Breast epithelium (tissue), 4 donors: Measurements from ENCODE around the gene KCNIP4. TPM values are rescaled to one million over a fixed set of nuclear protein-coding genes. Genes with fewer than 3 reads are reported as not detected.

Experiments
- DNase-seq, 2 donors: peaks; one replicate each; pipeline ENCODE4 v3.0.0-alpha.2; 2019; ENCODE audit warnings: low spot score in 2 of 2
- H3K27ac ChIP-seq, 2 donors: fragments of 200-600 bp; sonication (generic) in 1 of 2; one replicate each; pipeline ENCODE4 v1.5.1; 2016 to 2019; ENCODE audit warnings: mild to moderate bottlenecking in 1 of 2
- H3K27me3 ChIP-seq, 2 donors: fragments of 200-600 bp; sonication (generic) in 1 of 2; one replicate each; pipeline versions ENCODE4 v1.5.1 to v1.6.0; 2017 to 2019; ENCODE audit warnings: control low read depth in 1 of 2, mild to moderate bottlenecking in 1 of 2
- H3K36me3 ChIP-seq: fragments of 200-600 bp; one replicate; pipeline ENCODE4 v1.5.1; 2019
- H3K4me1 ChIP-seq, 2 donors: fragments of 200-600 bp; sonication (generic); one replicate each; pipeline ENCODE4 v1.5.1; 2016 to 2019; ENCODE audit warnings: control low read depth in 1 of 2
- H3K4me3 ChIP-seq, 3 donors: fragments of 200-600 bp; sonication (generic); 1 replicate in 2 of 3; 2 replicates in 1 of 3; pipeline ENCODE4 v1.5.1; 2016 to 2019; ENCODE audit warnings: mild to moderate bottlenecking in 3 of 3, moderate library complexity in 2 of 3
- H3K9me3 ChIP-seq, 2 donors: fragments of 200-600 bp; sonication (generic) in 1 of 2; one replicate each; pipeline ENCODE4 v1.5.1; 2016 to 2019; ENCODE audit warnings: control low read depth in 1 of 2
- POLR2A ChIP-seq: fragments of 450-650 bp; IDR thresholded peaks from one replicate; pipeline ENCODE4 v1.6.1; 2016; ENCODE audit warnings: antibody characterized with exemption, mild to moderate bottlenecking, moderate library complexity
- POLR2AphosphoS5 ChIP-seq, 3 donors: sonication (generic); formaldehyde crosslinking; IDR thresholded peaks; one replicate each; pipeline ENCODE4 v1.6.1; 2017; ENCODE audit warnings: antibody characterized with exemption in 3 of 3
- intact Hi-C: fragments of 100-400 bp; cut with DNase I; formaldehyde crosslinking; loops from one replicate; pipeline ENCODE4 v1.15.1; 2023; ENCODE audit warnings: low total_unique reads
- total RNA-seq, 3 donors: library from RNA; depleted of rRNA; stranded (reverse); fragments of >200 nt; gene quantifications; one replicate each; pipeline ENCODE4 v1.1.0, GENCODE V29; 2016
- TF ChIP-seq, protein P1 (sequence below), 3 donors: fragments of 450-650 bp; IDR thresholded peaks; one replicate each; pipeline ENCODE4 v1.5.1; 2016 to 2017; ENCODE audit warnings: antibody characterized with exemption in 3 of 3, mild to moderate bottlenecking in 3 of 3, moderate library complexity in 3 of 3

Gene KCNIP4
- total RNA-seq, 3 donors from 2014 or later = 0.44 to 0.66 TPM; not detected in 1

DNA sequence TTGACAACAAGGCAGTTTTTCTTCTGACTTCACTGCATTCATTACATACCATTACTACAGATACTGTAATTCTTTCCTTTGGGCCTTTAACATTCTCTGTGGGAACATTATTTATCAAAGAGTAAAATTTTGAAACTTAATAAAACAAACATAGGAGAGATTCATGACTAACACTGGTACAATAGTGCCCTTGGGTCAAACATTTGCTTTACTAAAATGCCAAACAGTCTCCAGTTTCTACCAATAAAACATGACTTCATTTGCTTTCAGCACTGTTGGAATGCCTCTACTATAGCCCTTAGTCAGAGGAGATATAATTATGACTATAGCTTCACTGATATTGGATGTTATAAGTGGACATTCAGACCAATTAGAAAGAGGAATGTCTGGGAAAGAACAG lies 766.9 kb downstream of the KCNIP4 start:
- no peaks in the 10 kb centered on the region for H3K36me3 ChIP-seq
- H3K9me3 ChIP-seq = no peaks in the 10 kb centered on the region
- H3K27ac ChIP-seq = no peak overlapping the region
- H3K4me1 ChIP-seq = no peaks in the 10 kb centered on the region
- intact Hi-C loops = no loop called here
- TF ChIP-seq POLR2AphosphoS5 (IDR thresholded peaks at IDR 0.05) (no peak), POLR2A (no peak)
- TF ChIP-seq, protein P1, sequence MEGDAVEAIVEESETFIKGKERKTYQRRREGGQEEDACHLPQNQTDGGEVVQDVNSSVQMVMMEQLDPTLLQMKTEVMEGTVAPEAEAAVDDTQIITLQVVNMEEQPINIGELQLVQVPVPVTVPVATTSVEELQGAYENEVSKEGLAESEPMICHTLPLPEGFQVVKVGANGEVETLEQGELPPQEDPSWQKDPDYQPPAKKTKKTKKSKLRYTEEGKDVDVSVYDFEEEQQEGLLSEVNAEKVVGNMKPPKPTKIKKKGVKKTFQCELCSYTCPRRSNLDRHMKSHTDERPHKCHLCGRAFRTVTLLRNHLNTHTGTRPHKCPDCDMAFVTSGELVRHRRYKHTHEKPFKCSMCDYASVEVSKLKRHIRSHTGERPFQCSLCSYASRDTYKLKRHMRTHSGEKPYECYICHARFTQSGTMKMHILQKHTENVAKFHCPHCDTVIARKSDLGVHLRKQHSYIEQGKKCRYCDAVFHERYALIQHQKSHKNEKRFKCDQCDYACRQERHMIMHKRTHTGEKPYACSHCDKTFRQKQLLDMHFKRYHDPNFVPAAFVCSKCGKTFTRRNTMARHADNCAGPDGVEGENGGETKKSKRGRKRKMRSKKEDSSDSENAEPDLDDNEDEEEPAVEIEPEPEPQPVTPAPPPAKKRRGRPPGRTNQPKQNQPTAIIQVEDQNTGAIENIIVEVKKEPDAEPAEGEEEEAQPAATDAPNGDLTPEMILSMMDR (IDR thresholded peaks at IDR 0.05) = no peak
- H3K4me3 ChIP-seq = no peak overlapping the region
- no peaks in the 10 kb centered on the region for H3K27me3 ChIP-seq
- DNase-seq = no peak

DNA sequence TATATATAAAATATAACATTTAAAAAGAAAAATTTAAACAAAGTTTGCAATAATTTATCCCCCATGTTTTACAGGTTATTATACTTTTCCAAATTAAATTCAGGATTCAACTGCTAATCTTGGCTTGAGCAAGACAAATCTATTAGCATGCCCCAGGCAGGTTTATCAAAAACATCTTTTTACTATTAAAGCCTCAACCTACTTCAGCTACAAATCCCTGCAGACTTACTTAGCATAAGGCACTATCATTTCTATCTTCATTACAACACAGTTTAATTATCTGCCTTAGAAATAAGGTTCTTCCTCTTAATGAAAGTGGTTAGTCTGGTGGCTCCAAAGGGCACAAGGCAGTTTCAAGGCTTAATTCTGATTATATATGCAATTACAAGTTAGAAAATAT lies 770.7 kb downstream of the KCNIP4 start:
- TF ChIP-seq POLR2A (no peak), POLR2AphosphoS5 (IDR thresholded peaks at IDR 0.05) (no peak)
- TF ChIP-seq, protein P1 (IDR thresholded peaks at IDR 0.05) = no peak
- DNase-seq = no peak
- Histone ChIP-seq H3K4me1 (no peaks in the 10 kb centered on the region), H3K4me3 (no peak overlapping the region), H3K27me3 (no peaks in the 10 kb centered on the region), H3K9me3 (no peaks in the 10 kb centered on the region), H3K36me3 (no peaks in the 10 kb centered on the region), H3K27ac (no peak overlapping the region)
- intact Hi-C loops = no loop called here

DNA sequence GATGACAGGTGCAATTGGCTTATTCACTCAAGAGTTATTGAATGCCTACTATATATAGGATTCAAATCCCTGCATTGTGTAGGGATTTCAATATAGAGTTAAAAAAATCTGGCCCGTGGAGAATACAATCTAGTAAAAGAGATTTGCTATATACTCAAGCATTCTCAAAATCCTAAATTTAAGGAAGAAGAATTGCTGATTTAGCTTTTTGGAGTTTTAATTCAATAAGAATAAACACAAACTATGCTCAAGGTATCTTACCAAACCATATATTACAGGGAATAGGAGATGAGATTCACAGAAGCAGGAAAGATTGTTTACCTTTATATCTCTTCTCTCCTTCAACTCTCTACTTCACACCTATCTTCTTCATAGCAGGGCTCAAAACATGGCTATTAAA lies 771.5 kb downstream of the KCNIP4 start:
- intact Hi-C loops = no loop called here
- no peak for TF ChIP-seq POLR2A
- TF ChIP-seq, protein P1 (IDR thresholded peaks at IDR 0.05) = no peak
- TF ChIP-seq POLR2AphosphoS5 (IDR thresholded peaks at IDR 0.05) = no peak
- no peak for DNase-seq
- H3K4me1 ChIP-seq = no peaks in the 10 kb centered on the region
- no peak overlapping the region for H3K27ac ChIP-seq
- H3K9me3 ChIP-seq = no peaks in the 10 kb centered on the region
- H3K4me3 ChIP-seq = no peak overlapping the region
- no peaks in the 10 kb centered on the region for H3K36me3 ChIP-seq
- no peaks in the 10 kb centered on the region for H3K27me3 ChIP-seq

- no peak for DNase-seq
- H3K4me1 ChIP-seq = no peaks in the 10 kb centered on the region
- no peak overlapping the region for H3K27ac ChIP-seq
- intact Hi-C loops = no loop called here
- TF ChIP-seq, protein P1 (IDR thresholded peaks at IDR 0.05) = no peak
- TF ChIP-seq POLR2A (no peak), POLR2AphosphoS5 (IDR thresholded peaks at IDR 0.05) (no peak)
- no peaks in the 10 kb centered on the region for H3K36me3 ChIP-seq
- H3K27me3 ChIP-seq = no peaks in the 10 kb centered on the region
- no peaks in the 10 kb centered on the region for H3K9me3 ChIP-seq
- no peak overlapping the region for H3K4me3 ChIP-seq
Observed at GRCh38 chr4:21167711-21168110, 780.9 kb downstream of the KCNIP4 start.

DNA sequence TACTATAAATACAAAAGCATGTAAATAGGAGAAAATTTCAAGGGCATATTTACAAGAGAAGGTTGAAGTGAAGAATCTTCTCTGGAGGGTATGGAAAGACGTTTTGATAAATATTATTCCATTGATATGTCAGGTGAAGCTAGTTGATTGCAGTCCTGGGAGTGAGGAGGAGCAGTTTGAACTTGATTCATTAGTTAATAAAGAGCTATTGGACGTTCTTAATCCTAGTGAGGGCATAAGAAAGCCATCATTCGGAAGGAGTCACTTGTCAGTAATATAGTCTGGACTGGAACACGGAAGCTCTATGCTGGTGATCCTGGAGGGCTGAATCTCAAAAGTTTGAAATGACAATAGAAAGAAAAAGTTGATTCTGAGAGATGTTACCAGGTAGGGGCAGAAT lies 793.2 kb downstream of the KCNIP4 start:
- H3K27ac ChIP-seq = no peak overlapping the region
- no peaks in the 10 kb centered on the region for H3K27me3 ChIP-seq
- H3K36me3 ChIP-seq = no peaks in the 10 kb centered on the region
- DNase-seq = no peak
- H3K9me3 ChIP-seq = no peaks in the 10 kb centered on the region
- intact Hi-C loops = no loop called here
- no peaks in the 10 kb centered on the region for H3K4me1 ChIP-seq
- H3K4me3 ChIP-seq = no peak overlapping the region
- TF ChIP-seq POLR2AphosphoS5 (IDR thresholded peaks at IDR 0.05) (no peak), POLR2A (no peak)
- TF ChIP-seq, protein P1 (IDR thresholded peaks at IDR 0.05) = no peak
